Lower lobe of right lung (tissue), 2 donors: ENCODE measurements around the gene CBX3. TPM values are rescaled to one million over a fixed set of nuclear protein-coding genes. Genes with fewer than 3 reads are reported as not detected.

Source experiments
- ATAC-seq, 2 donors: fragments of 200-7000 bp; cut with Tn5 transposase; one replicate each; pipeline ENCODE4 v1.9.1; 2020 to 2022; ENCODE audit warnings: mild to moderate bottlenecking in 2 of 2, moderate library complexity in 2 of 2
- DNase-seq: peaks from one replicate; pipeline ENCODE4 v3.0.0-alpha.2; 2020
- H3K27ac ChIP-seq: fragments of 200-600 bp; one replicate; pipeline ENCODE4 v1.8.0; 2022
- H3K27me3 ChIP-seq: fragments of 200-600 bp; one replicate; pipeline ENCODE4 v1.8.0; 2022; ENCODE audit warnings: low read depth
- H3K36me3 ChIP-seq: fragments of 200-600 bp; one replicate; pipeline ENCODE4 v1.8.0; 2022; ENCODE audit warnings: mild to moderate bottlenecking
- H3K4me1 ChIP-seq: fragments of 200-600 bp; one replicate; pipeline ENCODE4 v1.8.0; 2022
- H3K4me3 ChIP-seq: fragments of 200-600 bp; one replicate; pipeline ENCODE4 v1.8.0; 2022; ENCODE audit warnings: mild to moderate bottlenecking
- H3K9me3 ChIP-seq: fragments of 200-600 bp; one replicate; pipeline ENCODE4 v1.8.0; 2022
- CTCF ChIP-seq: fragments of 200-600 bp; IDR thresholded peaks from one replicate; pipeline ENCODE4 v1.8.0; 2022; ENCODE audit warnings: antibody characterized with exemption, mild to moderate bottlenecking
- intact Hi-C: fragments of 100-400 bp; cut with DNase I; formaldehyde crosslinking; loops from one replicate; pipeline ENCODE4 v1.11.0; 2022
- total RNA-seq: library from RNA; stranded (reverse); fragmentation: NEBNext Ultra II Directional; extraction: Animal tissue kit (Norgen Biotek cat#: 25700); gene quantifications from one replicate; pipeline ENCODE4 v1.2.1, GENCODE V29; 2021
- donor health status: DM: no; HTN: yes; CAD: no; lungs with severe emphysema.

CBX3 gene
- total RNA-seq, 1 donor from 2014 or later: 94.3 TPM

- ATAC-seq (peak; percentile 23 to 31), DNase-seq (peak; percentile 70)
- H3K36me3 ChIP-seq: peaks cover 27% of the 10 kb centered on the region
- TF ChIP-seq CTCF: no peak
- H3K27ac ChIP-seq: peak overlapping the region; percentile 99
- peak overlapping the region; percentile 83 for H3K4me3 ChIP-seq
- intact Hi-C loops: no loop called here
- H3K27me3 ChIP-seq: no peaks in the 10 kb centered on the region
- H3K9me3 ChIP-seq: no peaks in the 10 kb centered on the region
- peaks cover 38% of the 10 kb centered on the region for H3K4me1 ChIP-seq
Observed at GRCh38 chr7:26202019-26202990, 760 bp downstream of the CBX3 start.

- DNase-seq: no peak
- ATAC-seq: no peak
- Histone ChIP-seq H3K36me3 (peaks cover 31% of the 10 kb centered on the region), H3K4me1 (peaks cover 34% of the 10 kb centered on the region), H3K27ac (no peak overlapping the region), H3K9me3 (no peaks in the 10 kb centered on the region), H3K27me3 (no peaks in the 10 kb centered on the region), H3K4me3 (peak overlapping the region; percentile 83)
- TF ChIP-seq CTCF: no peak
- intact Hi-C loops: no loop called here
Observed at GRCh38 chr7:26203016-26203415, 1.5 kb downstream of the CBX3 start.

GRCh38 chr7:26208040-26208439 is 6.5 kb downstream of the CBX3 start:
- Histone ChIP-seq H3K27me3 (no peaks in the 10 kb centered on the region), H3K27ac (no peak overlapping the region), H3K4me3 (no peak overlapping the region), H3K4me1 (peaks cover 29% of the 10 kb centered on the region), H3K36me3 (peaks cover 75% of the 10 kb centered on the region), H3K9me3 (no peaks in the 10 kb centered on the region)
- DNase-seq (no peak), ATAC-seq (no peak)
- intact Hi-C loops: no loop called here
- no peak for TF ChIP-seq CTCF

GRCh38 chr7:26212921-26213718 is 11.6 kb downstream of the CBX3 start:
- intact Hi-C loops: no loop called here
- Histone ChIP-seq H3K4me3 (no peak overlapping the region), H3K9me3 (no peaks in the 10 kb centered on the region), H3K4me1 (no peaks in the 10 kb centered on the region), H3K27me3 (no peaks in the 10 kb centered on the region), H3K36me3 (peaks cover 52% of the 10 kb centered on the region), H3K27ac (no peak overlapping the region)
- no peak for ATAC-seq
- TF ChIP-seq CTCF: no peak
- DNase-seq: no peak

- Histone ChIP-seq H3K27ac (no peak overlapping the region), H3K9me3 (no peaks in the 10 kb centered on the region), H3K4me3 (no peak overlapping the region), H3K36me3 (peaks cover 44% of the 10 kb centered on the region), H3K4me1 (no peaks in the 10 kb centered on the region), H3K27me3 (no peaks in the 10 kb centered on the region)
- DNase-seq: no peak
- no peak for ATAC-seq
- intact Hi-C loops: no loop called here
- TF ChIP-seq CTCF: no peak
Observed at GRCh38 chr7:26213807-26214515, 12.4 kb downstream of the CBX3 start.
